Measurements from ENCODE around the gene TBL3.

GRCh38 chr16:1923299-1924034 lies 48.4 kb upstream of the TBL3 start:
- no peak for TF ChIP-seq ZFP3 (CRISPR knock-in tag; IDR thresholded peaks at IDR 0.05)
- no peak for TF ChIP-seq PPARA (CRISPR knock-in tag; IDR thresholded peaks at IDR 0.05; ENCODE audit: borderline replicate concordance)
- TF ChIP-seq CREB5 (CRISPR knock-in tag; IDR thresholded peaks at IDR 0.05; ENCODE audit: low read depth): no peak
- TF ChIP-seq RARB (CRISPR knock-in tag; IDR thresholded peaks at IDR 0.05): no peak
- no peak for TF ChIP-seq SNAI2 (CRISPR knock-in tag; IDR thresholded peaks at IDR 0.05)
- no peak for TF ChIP-seq ZFP30 (CRISPR knock-in tag; IDR thresholded peaks at IDR 0.05)
- no peak for TF ChIP-seq CSDC2 (CRISPR knock-in tag; IDR thresholded peaks at IDR 0.05)
- no peak for TF ChIP-seq ESRRG (CRISPR knock-in tag; IDR thresholded peaks at IDR 0.05)
- no peak for TF ChIP-seq ISL1 (CRISPR knock-in tag; IDR thresholded peaks at IDR 0.05)
- no peak for TF ChIP-seq PATZ1 (CRISPR knock-in tag; IDR thresholded peaks at IDR 0.05; ENCODE audit: borderline replicate concordance)
- no peak for TF ChIP-seq CSRNP3 (CRISPR knock-in tag; IDR thresholded peaks at IDR 0.05)
- TF ChIP-seq BACH2 (CRISPR knock-in tag; IDR thresholded peaks at IDR 0.05; ENCODE audit: borderline replicate concordance): no peak
- no peak for TF ChIP-seq POU6F1 (CRISPR knock-in tag; IDR thresholded peaks at IDR 0.05; ENCODE audit: borderline replicate concordance, low read depth)
- TF ChIP-seq ARNTL (CRISPR knock-in tag; IDR thresholded peaks at IDR 0.05; ENCODE audit: borderline replicate concordance, low read depth): no peak

Measured in SK-N-SH treated with all-trans-retinoic acid at 6 μM for 48 hours (cell line).